HepG2 (cell line): ENCODE results near the gene SH2D6. TPM values are rescaled to one million over a fixed set of nuclear protein-coding genes. Genes with fewer than 3 reads are reported as not detected.

Experiments
- AGO2 ChIP-seq: fragments of 200-400 bp; formaldehyde crosslinking; optimal IDR thresholded peaks from 2 replicates; pipeline ENCODE3; 2017; ENCODE audit warnings: mild to moderate bottlenecking, low read depth, low read length, moderate library complexity
- EP300 ChIP-seq, 3 experiments: sonication (generic) in 1 of 3; formaldehyde crosslinking in 1 of 3; IDR thresholded peaks; 2 replicates each; pipeline versions ENCODE4 v1.5.1 to v1.6.1; 2011 to 2020; ENCODE audit warnings: low read depth in 2 of 3, low read length in 2 of 3, borderline replicate concordance in 1 of 3, improper control_type of control experiment in 1 of 3, mild to moderate bottlenecking in 1 of 3, missing genetic modification reagents in 1 of 3, moderate library complexity in 1 of 3
- HOXA3 ChIP-seq: sonication (generic); formaldehyde crosslinking; IDR thresholded peaks from 2 replicates; pipeline ENCODE4 v1.5.0; 2020; ENCODE audit warnings: missing genetic modification reagents
- HOXD1 ChIP-seq: sonication (generic); formaldehyde crosslinking; IDR thresholded peaks from 2 replicates; pipeline ENCODE4 v1.5.0; 2020; ENCODE audit warnings: missing genetic modification reagents
- NR2C2 ChIP-seq: sonication (generic); formaldehyde crosslinking; IDR thresholded peaks from 2 replicates; pipeline ENCODE4 v1.4.0; 2020; ENCODE audit warnings: missing genetic modification reagents, mild to moderate bottlenecking, moderate library complexity, borderline replicate concordance
- PHB2 ChIP-seq: fragments of 450-650 bp; IDR thresholded peaks from 2 replicates; pipeline ENCODE4 v1.6.1; 2018; ENCODE audit not compliant: partially characterized antibody
- RNF2 ChIP-seq: fragments of 450-650 bp; conservative IDR thresholded peaks from 2 replicates; pipeline ENCODE4 v1.6.1; 2016; ENCODE audit warnings: low read depth
- SIN3B ChIP-seq: fragments of 150-350 bp; IDR thresholded peaks from 2 replicates; pipeline ENCODE4 v1.6.1; 2014; ENCODE audit warnings: low read length
- SRSF1 ChIP-seq: fragments of 200-400 bp; formaldehyde crosslinking; optimal IDR thresholded peaks from 2 replicates; pipeline ENCODE3; 2017; ENCODE audit warnings: mild to moderate bottlenecking, low read depth, low read length, moderate library complexity
- STAG1 ChIP-seq: sonication (generic); formaldehyde crosslinking; IDR thresholded peaks from 2 replicates; pipeline ENCODE4 v1.4.0; 2020; ENCODE audit warnings: missing genetic modification reagents
- THRA ChIP-seq: sonication (generic); formaldehyde crosslinking; IDR thresholded peaks from 2 replicates; pipeline ENCODE4 v1.4.0; 2020; ENCODE audit warnings: missing genetic modification reagents, borderline replicate concordance
- UBTF ChIP-seq: sonication (generic); formaldehyde crosslinking; IDR thresholded peaks from 2 replicates; pipeline ENCODE4 v1.4.0; 2020; ENCODE audit warnings: mild to moderate bottlenecking, missing genetic modification reagents
- ZBTB3 ChIP-seq: sonication (generic); formaldehyde crosslinking; IDR thresholded peaks from 2 replicates; pipeline ENCODE4 v1.4.0; 2020; ENCODE audit warnings: low read depth, mild to moderate bottlenecking, moderate library complexity, missing genetic modification reagents, borderline replicate concordance
- ZBTB7B ChIP-seq: sonication (generic); formaldehyde crosslinking; IDR thresholded peaks from 2 replicates; pipeline ENCODE4 v1.4.0; 2020; ENCODE audit warnings: missing genetic modification reagents
- ZNF20 ChIP-seq: sonication (generic); formaldehyde crosslinking; IDR thresholded peaks from 2 replicates; pipeline ENCODE4 v1.4.0; 2020; ENCODE audit warnings: mild to moderate bottlenecking, moderate library complexity, missing genetic modification reagents
- ZNF331 ChIP-seq: sonication (generic); formaldehyde crosslinking; IDR thresholded peaks from 2 replicates; pipeline ENCODE4 v1.4.0; 2020; ENCODE audit warnings: missing genetic modification reagents
- ZNF407 ChIP-seq: sonication (generic); formaldehyde crosslinking; IDR thresholded peaks from one replicate; pipeline ENCODE4 v1.5.1; 2020; ENCODE audit warnings: mild to moderate bottlenecking, missing genetic modification reagents; ENCODE audit errors: not compliant biosample characterization
- ZNF549 ChIP-seq: sonication (generic); formaldehyde crosslinking; IDR thresholded peaks from 2 replicates; pipeline ENCODE4 v1.5.0; 2020; ENCODE audit warnings: missing genetic modification reagents
- polyA plus RNA-seq, 8 experiments: library from polyadenylated mRNA; depleted of rRNA in 3 of 8; stranded (reverse) in 7 of 8; unstranded in 1 of 8; fragments of >200 nt; fragmentation: Illumina TruSeq in 4 of 8; extraction: Trizol in 4 of 8; gene quantifications; 2 replicates each; pipeline versions ENCODE4 v1.2.1 to v1.2.3, GENCODE V29; 2011 to 2016; ENCODE audit warnings: low read depth in 4 of 8, missing spikeins in 1 of 8, mixed read lengths in 1 of 8; ENCODE audit not compliant: insufficient read depth in 1 of 8
- total RNA-seq, 5 experiments: library from RNA; depleted of rRNA; stranded (reverse); fragments of >200 nt; fragmentation: Illumina TruSeq; extraction: Trizol; gene quantifications; 2 replicates each; pipeline ENCODE4 v1.2.3, GENCODE V29; 2016; ENCODE audit warnings: low read depth in 1 of 5

SH2D6 gene
- total and polyA plus RNA-seq, 2 of the 13 experiments (the other 11 are each of a cell fraction or from before 2014, with no cell fraction given), result 0.11 to 0.26 TPM

- TF ChIP-seq ZNF331, result no peak
- no peak for TF ChIP-seq ZNF407 (CRISPR knock-in tag)
- TF ChIP-seq HOXD1 (CRISPR knock-in tag), result no peak
- TF ChIP-seq ZNF549 (CRISPR knock-in tag), result no peak
- TF ChIP-seq NR2C2, result no peak; the same call in 1 of the 2 replicates
- TF ChIP-seq HOXA3 (CRISPR knock-in tag), result no peak
- TF ChIP-seq PHB2, result no peak
- TF ChIP-seq SRSF1, result no peak
- TF ChIP-seq UBTF (CRISPR knock-in tag), result peak; percentile 80
- no peak for TF ChIP-seq ZNF20 (CRISPR knock-in tag)
- TF ChIP-seq RNF2, result no peak
- no peak; the same call in 1 of the 2 replicates for TF ChIP-seq THRA (CRISPR knock-in tag)
- TF ChIP-seq AGO2, result peak; percentile 80
- no peak for TF ChIP-seq ZBTB3
- no peak for TF ChIP-seq STAG1 (CRISPR knock-in tag)
- no peak for TF ChIP-seq SIN3B
- no peak for TF ChIP-seq EP300 (IDR thresholded peaks at IDR 0.05; ENCODE audit: low read depth in 2 of 2, low read length in 2 of 2)
- no peak for TF ChIP-seq EP300 (CRISPR knock-in tag; IDR thresholded peaks at IDR 0.05; ENCODE audit: borderline replicate concordance)
- TF ChIP-seq ZBTB7B (CRISPR knock-in tag), result peak; percentile 7; the same call in 1 of the 2 replicates
These were observed 628 bp downstream of the SH2D6 start (continued) for GRCh38 chr2:85419009-85419675.
